Measurements from ENCODE around the gene KCNG2. TPM values are rescaled to one million over a fixed set of nuclear protein-coding genes. Genes with fewer than 3 reads are reported as not detected.

KCNG2 gene
- total RNA-seq, 4 donors from 2014 or later = 0.60 to 0.84 (median 0.78) TPM; not detected in 1

DNA sequence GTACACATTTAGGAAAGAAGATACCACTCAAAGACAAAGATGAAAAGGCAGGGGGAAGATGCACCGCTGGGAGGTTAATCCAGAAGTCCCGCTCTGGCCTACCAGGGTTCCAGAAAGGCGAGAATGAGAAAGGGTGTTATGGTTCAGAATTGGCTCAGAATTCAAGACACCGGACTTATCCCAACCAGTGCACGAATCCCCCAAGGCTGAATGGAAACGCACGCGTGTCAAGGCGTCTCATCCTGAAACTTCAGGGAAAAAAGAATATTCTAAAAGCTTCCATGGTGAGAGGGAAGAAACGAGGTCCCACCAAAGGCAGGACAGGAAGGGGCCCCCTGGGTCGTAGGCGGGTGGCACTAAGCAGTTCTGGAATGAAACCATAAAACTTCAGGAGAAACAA is 81.8 kb downstream of the KCNG2 start:
- no peak overlapping the region for H3K4me3 ChIP-seq
- peaks cover 0 to 14% (median 0%) of the 10 kb centered on the region in 4 donors for H3K9me3 ChIP-seq
- no peaks in the 10 kb centered on the region for H3K27me3 ChIP-seq
- DNase-seq (ENCODE audit: low spot score in 2 of 2) = peak in 1 of 2 donors; percentile 7
- H3K27ac ChIP-seq = no peak overlapping the region
- no peaks in the 10 kb centered on the region for H3K36me3 ChIP-seq
- no peaks in the 10 kb centered on the region for H3K4me1 ChIP-seq
- WGBS, 2 donors = 88 to 91% methylated on average over 12 of the region's 12 CpGs
- TF ChIP-seq POLR2A (IDR thresholded peaks at IDR 0.05) (no peak), EP300 (IDR thresholded peaks at IDR 0.05) (no peak)
- TF ChIP-seq, protein P1, sequence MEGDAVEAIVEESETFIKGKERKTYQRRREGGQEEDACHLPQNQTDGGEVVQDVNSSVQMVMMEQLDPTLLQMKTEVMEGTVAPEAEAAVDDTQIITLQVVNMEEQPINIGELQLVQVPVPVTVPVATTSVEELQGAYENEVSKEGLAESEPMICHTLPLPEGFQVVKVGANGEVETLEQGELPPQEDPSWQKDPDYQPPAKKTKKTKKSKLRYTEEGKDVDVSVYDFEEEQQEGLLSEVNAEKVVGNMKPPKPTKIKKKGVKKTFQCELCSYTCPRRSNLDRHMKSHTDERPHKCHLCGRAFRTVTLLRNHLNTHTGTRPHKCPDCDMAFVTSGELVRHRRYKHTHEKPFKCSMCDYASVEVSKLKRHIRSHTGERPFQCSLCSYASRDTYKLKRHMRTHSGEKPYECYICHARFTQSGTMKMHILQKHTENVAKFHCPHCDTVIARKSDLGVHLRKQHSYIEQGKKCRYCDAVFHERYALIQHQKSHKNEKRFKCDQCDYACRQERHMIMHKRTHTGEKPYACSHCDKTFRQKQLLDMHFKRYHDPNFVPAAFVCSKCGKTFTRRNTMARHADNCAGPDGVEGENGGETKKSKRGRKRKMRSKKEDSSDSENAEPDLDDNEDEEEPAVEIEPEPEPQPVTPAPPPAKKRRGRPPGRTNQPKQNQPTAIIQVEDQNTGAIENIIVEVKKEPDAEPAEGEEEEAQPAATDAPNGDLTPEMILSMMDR (IDR thresholded peaks at IDR 0.05) = no peak

DNA sequence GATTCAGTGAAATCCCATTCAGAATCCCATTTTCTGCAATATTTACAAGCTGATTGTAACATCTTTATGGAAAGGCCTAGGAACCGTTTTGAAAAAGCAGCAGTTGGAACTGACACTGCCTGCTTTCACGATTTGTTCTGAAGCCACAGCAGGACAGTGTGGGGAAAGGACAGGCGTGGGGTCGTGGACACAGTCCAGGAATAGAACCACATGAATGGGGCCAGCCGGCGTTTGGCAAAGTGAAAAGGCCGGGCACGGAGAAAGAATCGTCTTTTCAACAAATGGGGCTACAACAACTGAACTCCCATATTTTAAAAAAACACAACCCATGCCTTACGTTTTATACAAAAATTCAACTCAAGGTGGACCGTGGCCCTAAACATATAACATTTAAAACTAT is 84.0 kb downstream of the KCNG2 start:
- TF ChIP-seq EP300 (IDR thresholded peaks at IDR 0.05) = no peak
- TF ChIP-seq POLR2A (IDR thresholded peaks at IDR 0.05) = no peak
- TF ChIP-seq, protein P1 (IDR thresholded peaks at IDR 0.05) = no peak
- Histone ChIP-seq H3K9me3 (peaks cover 0 to 22% (median 0%) of the 10 kb centered on the region in 4 donors), H3K27me3 (no peaks in the 10 kb centered on the region), H3K36me3 (no peaks in the 10 kb centered on the region), H3K4me3 (no peak overlapping the region), H3K4me1 (no peaks in the 10 kb centered on the region), H3K27ac (no peak overlapping the region)
- 74 to 84% methylated on average over 11 of the region's 11 CpGs for WGBS, 2 donors
- DNase-seq (ENCODE audit: low spot score in 2 of 2) = peak in 1 of 2 donors; percentile 10

- TF ChIP-seq POLR2A (IDR thresholded peaks at IDR 0.05) (no peak), EP300 (IDR thresholded peaks at IDR 0.05) (no peak)
- TF ChIP-seq, protein P1 (IDR thresholded peaks at IDR 0.05) = no peak
- H3K4me3 ChIP-seq = no peak overlapping the region
- WGBS, 2 donors = 94 to 97% methylated on average over 68 of the region's 68 CpGs
- H3K36me3 ChIP-seq = no peaks in the 10 kb centered on the region
- peaks cover 0 to 29% (median 0%) of the 10 kb centered on the region in 4 donors for H3K9me3 ChIP-seq
- H3K27ac ChIP-seq = no peak overlapping the region
- no peaks in the 10 kb centered on the region for H3K27me3 ChIP-seq
- no peaks in the 10 kb centered on the region for H3K4me1 ChIP-seq
- no peak for DNase-seq (ENCODE audit: low spot score in 2 of 2)
Observed at GRCh38 chr18:79882522-79883241, 84.9 kb downstream of the KCNG2 start.

- H3K36me3 ChIP-seq = no peaks in the 10 kb centered on the region
Observed at GRCh38 chr18:79883461-79884293, 85.9 kb downstream of the KCNG2 start.

More at GRCh38 chr18:79883461-79884293, 85.9 kb downstream of the KCNG2 start:
- TF ChIP-seq, protein P1 (IDR thresholded peaks at IDR 0.05) = no peak
- TF ChIP-seq EP300 (IDR thresholded peaks at IDR 0.05) = no peak
- TF ChIP-seq POLR2A (IDR thresholded peaks at IDR 0.05) = no peak
- H3K4me1 ChIP-seq = no peaks in the 10 kb centered on the region
- H3K27me3 ChIP-seq = no peaks in the 10 kb centered on the region
- WGBS, 2 donors = 85 to 90% methylated on average over 31 of the region's 31 CpGs
- no peak overlapping the region for H3K27ac ChIP-seq
- H3K4me3 ChIP-seq = no peak overlapping the region
- no peak for DNase-seq (ENCODE audit: low spot score in 2 of 2)
- peaks cover 0 to 35% (median 0%) of the 10 kb centered on the region in 4 donors for H3K9me3 ChIP-seq

Data from tibial nerve (tissue), 4 donors.